Measurements from ENCODE around the gene TMEM245.

TMEM245 gene

GRCh38 chr9:109031241-109031640, 88.5 kb downstream of the TMEM245 start:
- no peak for DNase-seq (ENCODE audit: low spot score)
- TF ChIP-seq CTCF (IDR thresholded peaks at IDR 0.05; ENCODE audit: extremely low read depth, insufficient read depth, missing control alignments): no peak
- in situ Hi-C loops (cut with MboI; ENCODE audit: low pct_unique_long_range_greater_than_20kb, low sequenced_read_pairs, unreplicated experiment): no loop called here

- DNase-seq (ENCODE audit: low spot score): no peak
- in situ Hi-C loops (cut with MboI; ENCODE audit: low pct_unique_long_range_greater_than_20kb, low sequenced_read_pairs, unreplicated experiment): no loop called here
- TF ChIP-seq CTCF (IDR thresholded peaks at IDR 0.05; ENCODE audit: extremely low read depth, insufficient read depth, missing control alignments): no peak
Observed at GRCh38 chr9:109030426-109030825, 89.3 kb downstream of the TMEM245 start.

GRCh38 chr9:109028457-109028856, 91.3 kb downstream of the TMEM245 start:
- no peak for DNase-seq (ENCODE audit: low spot score)
- TF ChIP-seq CTCF (IDR thresholded peaks at IDR 0.05; ENCODE audit: extremely low read depth, insufficient read depth, missing control alignments): no peak
- in situ Hi-C loops (cut with MboI; ENCODE audit: low pct_unique_long_range_greater_than_20kb, low sequenced_read_pairs, unreplicated experiment): no loop called here

- no peak for TF ChIP-seq CTCF (IDR thresholded peaks at IDR 0.05; ENCODE audit: extremely low read depth, insufficient read depth, missing control alignments)
- DNase-seq (ENCODE audit: low spot score): no peak
- in situ Hi-C loops (cut with MboI; ENCODE audit: low pct_unique_long_range_greater_than_20kb, low sequenced_read_pairs, unreplicated experiment): no loop called here
Observed at GRCh38 chr9:109027176-109027575, 92.6 kb downstream of the TMEM245 start.

- in situ Hi-C loops (cut with MboI; ENCODE audit: low pct_unique_long_range_greater_than_20kb, low sequenced_read_pairs, unreplicated experiment): no loop called here
- TF ChIP-seq CTCF (IDR thresholded peaks at IDR 0.05; ENCODE audit: extremely low read depth, insufficient read depth, missing control alignments): no peak
- no peak for DNase-seq (ENCODE audit: low spot score)
Observed at GRCh38 chr9:109026306-109026705, 93.4 kb downstream of the TMEM245 start.

- DNase-seq (ENCODE audit: low spot score): no peak
- in situ Hi-C loops (cut with MboI; ENCODE audit: low pct_unique_long_range_greater_than_20kb, low sequenced_read_pairs, unreplicated experiment): no loop called here
- no peak for TF ChIP-seq CTCF (IDR thresholded peaks at IDR 0.05; ENCODE audit: extremely low read depth, insufficient read depth, missing control alignments)
Observed at GRCh38 chr9:109022873-109023272, 96.9 kb downstream of the TMEM245 start.

Data from GM13977 (cell line).